C4-2B (cell line): ENCODE measurements around the gene BIRC6.
"Not testable (repeated sequence)": the region's sequence is repeated elsewhere in the genome, so short reads cannot be mapped to it uniquely, and the experiment has no call there.

ENCODE experiments used
- H3K27ac ChIP-seq: fragments of 450-650 bp; 2 replicates; pipeline ENCODE4 v1.5.1; 2017
- ZFX ChIP-seq: fragments of 450-650 bp; IDR thresholded peaks from 2 replicates; pipeline ENCODE4 v1.6.1; 2017
- TF ChIP-seq, protein P1 (sequence below): fragments of 450-650 bp; conservative IDR thresholded peaks from 2 replicates; pipeline ENCODE4 v1.5.1; 2017; ENCODE audit warnings: mild to moderate bottlenecking

The BIRC6 gene

DNA sequence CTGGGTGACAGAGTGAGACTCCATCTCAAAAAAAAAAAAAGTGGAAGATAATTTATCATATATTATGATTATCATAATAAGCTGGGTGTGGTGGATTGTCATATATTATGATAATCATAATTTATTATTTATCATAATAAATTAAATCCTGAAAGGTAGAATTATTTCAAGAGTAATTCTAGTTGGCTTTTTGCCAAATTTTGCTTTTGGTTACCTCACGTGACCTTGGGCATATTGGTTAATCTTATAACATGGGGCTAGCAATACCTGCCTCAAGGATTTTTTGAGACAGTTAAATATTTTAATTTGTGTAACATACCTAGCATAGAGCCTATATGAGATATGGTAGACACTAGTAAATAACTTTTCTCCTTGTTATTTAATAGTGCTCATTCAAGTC is 159.7 kb downstream of the BIRC6 start:
- TF ChIP-seq ZFX, result no peak
- TF ChIP-seq, protein P1, sequence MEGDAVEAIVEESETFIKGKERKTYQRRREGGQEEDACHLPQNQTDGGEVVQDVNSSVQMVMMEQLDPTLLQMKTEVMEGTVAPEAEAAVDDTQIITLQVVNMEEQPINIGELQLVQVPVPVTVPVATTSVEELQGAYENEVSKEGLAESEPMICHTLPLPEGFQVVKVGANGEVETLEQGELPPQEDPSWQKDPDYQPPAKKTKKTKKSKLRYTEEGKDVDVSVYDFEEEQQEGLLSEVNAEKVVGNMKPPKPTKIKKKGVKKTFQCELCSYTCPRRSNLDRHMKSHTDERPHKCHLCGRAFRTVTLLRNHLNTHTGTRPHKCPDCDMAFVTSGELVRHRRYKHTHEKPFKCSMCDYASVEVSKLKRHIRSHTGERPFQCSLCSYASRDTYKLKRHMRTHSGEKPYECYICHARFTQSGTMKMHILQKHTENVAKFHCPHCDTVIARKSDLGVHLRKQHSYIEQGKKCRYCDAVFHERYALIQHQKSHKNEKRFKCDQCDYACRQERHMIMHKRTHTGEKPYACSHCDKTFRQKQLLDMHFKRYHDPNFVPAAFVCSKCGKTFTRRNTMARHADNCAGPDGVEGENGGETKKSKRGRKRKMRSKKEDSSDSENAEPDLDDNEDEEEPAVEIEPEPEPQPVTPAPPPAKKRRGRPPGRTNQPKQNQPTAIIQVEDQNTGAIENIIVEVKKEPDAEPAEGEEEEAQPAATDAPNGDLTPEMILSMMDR, result no peak
- no peak overlapping the region for H3K27ac ChIP-seq

- TF ChIP-seq, protein P1, result no peak
- TF ChIP-seq ZFX, result no peak
- H3K27ac ChIP-seq, result no peak overlapping the region
Observed at GRCh38 chr2:32522770-32523169, 165.9 kb downstream of the BIRC6 start.

GRCh38 chr2:32523686-32524085 is 166.9 kb downstream of the BIRC6 start:
- TF ChIP-seq, protein P1, result no peak
- no peak for TF ChIP-seq ZFX
- no peak overlapping the region for H3K27ac ChIP-seq

- TF ChIP-seq, protein P1, result no peak
- TF ChIP-seq ZFX, result no peak
- no peak overlapping the region for H3K27ac ChIP-seq
Observed at GRCh38 chr2:32532341-32532740, 175.5 kb downstream of the BIRC6 start.

GRCh38 chr2:32532961-32533360 is 176.1 kb downstream of the BIRC6 start:
- no peak overlapping the region for H3K27ac ChIP-seq

DNA sequence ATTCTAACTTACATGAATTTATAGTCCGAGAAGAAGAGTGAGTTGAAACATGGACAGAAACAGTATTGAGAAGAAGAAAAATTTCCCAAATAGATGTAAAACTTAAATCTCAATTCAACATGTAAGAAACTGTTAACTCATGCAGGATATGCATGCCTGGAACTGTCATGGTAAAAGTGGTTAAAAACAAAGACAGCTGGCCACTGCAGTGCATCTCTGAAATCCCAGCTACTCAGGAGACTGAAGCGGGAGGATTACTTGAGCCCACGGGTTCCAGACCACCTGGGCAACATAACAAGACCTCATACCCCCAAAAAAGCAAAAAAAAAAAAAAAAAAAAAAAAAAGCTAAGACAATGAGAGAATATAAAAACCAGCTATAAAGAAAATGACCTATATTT is 178.0 kb downstream of the BIRC6 start:
- TF ChIP-seq, protein P1, result no peak
- no peak for TF ChIP-seq ZFX
- no peak overlapping the region for H3K27ac ChIP-seq

More at GRCh38 chr2:32532961-32533360, 176.1 kb downstream of the BIRC6 start:
- no peak for TF ChIP-seq ZFX
- TF ChIP-seq, protein P1, result no peak

DNA sequence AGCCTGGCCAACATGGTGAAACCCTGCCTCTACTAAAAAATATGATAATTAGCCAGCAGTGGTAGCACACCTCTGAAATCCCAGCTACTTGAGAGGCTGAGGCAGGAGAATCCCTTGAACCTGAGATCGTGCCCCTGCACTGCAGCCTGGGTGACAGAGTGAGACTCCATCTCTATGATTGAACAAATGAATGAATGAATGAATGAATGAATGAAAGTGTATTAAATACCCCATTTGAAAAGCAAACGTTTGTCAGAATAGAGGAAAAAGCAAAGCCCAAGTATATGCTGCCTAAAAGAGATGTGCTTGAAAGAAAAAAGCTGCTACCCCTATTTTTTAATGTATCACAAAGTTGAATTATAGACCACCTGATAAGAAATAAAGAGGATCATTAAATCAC is 181.9 kb downstream of the BIRC6 start:
- TF ChIP-seq, protein P1, result no peak
- TF ChIP-seq ZFX, result no peak

DNA sequence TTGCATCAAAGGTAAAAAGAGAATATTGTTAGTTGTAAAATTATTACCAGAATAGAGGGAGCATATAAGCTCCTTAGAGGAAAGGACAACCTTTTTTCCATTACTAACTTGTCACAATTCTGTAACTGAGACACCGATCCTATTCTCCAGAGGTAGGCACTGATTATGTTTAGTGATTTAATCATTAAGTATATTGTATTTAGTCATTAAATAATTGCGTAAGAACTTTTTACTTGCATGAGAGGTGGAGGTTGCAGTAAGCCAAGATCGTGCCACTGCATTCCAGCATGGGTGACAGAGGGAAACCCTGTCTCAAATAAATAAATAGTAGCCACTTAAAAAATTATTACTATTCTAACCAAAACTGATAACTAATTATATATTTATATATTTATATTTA is 195.7 kb downstream of the BIRC6 start:
- H3K27ac ChIP-seq, result not testable (repeated sequence)

More for the DNA sequence above, 181.9 kb downstream of the BIRC6 start:
- H3K27ac ChIP-seq, result no peak overlapping the region
